GM21576 (cell line): Measurements from ENCODE around the gene PWWP2B.

Source experiments
- ATAC-seq: cut with Tn5 transposase; IDR thresholded peaks from one replicate; pipeline ENCODE4 v1.9.1; 2021; ENCODE audit warnings: mild to moderate bottlenecking, moderate library complexity; ENCODE audit not compliant: unreplicated experiment

Gene PWWP2B

GRCh38 chr10:132392811-132393694 lies 3.9 kb upstream of the PWWP2B start:
- ATAC-seq: no peak

GRCh38 chr10:132393695-132394181 lies 3.3 kb upstream of the PWWP2B start:
- no peak for ATAC-seq

- no peak for ATAC-seq
Observed at GRCh38 chr10:132394201-132394811, 2.7 kb upstream of the PWWP2B start.

- no peak for ATAC-seq
Observed at GRCh38 chr10:132394936-132395703, 1.9 kb upstream of the PWWP2B start.

- ATAC-seq: peak; percentile 12
Observed at GRCh38 chr10:132395704-132396493, 1.1 kb upstream of the PWWP2B start.

DNA sequence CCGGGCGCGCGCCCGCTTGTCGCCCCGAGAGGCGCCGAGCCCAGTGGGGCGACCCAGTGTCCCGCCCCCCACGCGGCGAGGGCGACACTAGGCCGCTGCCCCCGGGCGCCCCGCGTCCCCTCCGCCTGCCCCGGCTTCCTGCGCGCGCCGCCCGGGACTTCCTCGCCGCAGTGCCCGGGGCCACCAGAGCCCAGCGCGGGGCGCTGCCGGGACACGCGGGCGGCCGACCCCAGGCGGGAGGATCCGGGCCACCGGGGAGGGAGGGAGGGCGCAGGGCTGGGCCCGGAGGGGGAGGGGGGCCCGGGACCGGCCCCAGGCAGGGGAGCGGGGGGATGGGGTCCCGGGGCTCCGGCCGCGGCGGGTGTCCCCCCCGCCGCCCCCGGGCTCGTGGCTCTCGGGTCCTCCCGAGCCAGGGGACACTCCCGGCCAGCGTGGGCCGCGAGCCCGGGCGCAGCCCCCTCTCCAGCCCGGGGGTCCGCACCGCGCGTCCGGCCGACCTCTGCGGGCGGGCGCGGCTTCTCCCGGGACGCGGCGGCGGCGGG lies 435 bp upstream of the PWWP2B start:
- peak; percentile 51 for ATAC-seq

- peak; percentile 25 for ATAC-seq
Observed at GRCh38 chr10:132397671-132398565, 918 bp downstream of the PWWP2B start.

DNA sequence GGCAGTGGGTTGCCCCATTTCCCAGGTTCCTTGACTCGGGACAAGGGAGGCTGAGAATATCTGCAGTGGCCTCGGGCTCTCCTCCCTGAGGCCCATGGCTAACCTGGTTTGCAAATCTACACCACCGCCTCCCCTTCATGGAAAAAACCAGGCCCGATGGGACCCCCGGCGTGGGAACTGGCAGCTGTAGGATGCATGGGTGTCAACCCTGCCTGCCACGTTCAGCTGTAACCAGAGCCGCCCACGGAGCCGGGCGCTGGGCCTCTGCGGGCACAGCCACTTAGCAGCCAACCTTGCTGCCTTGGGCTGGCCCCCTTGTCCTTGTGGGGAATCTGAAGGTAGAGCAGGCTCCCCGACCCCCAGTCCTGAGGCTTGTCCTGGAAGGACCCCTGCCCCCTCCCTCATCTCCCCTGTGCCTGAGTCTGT lies 1.6 kb downstream of the PWWP2B start:
- ATAC-seq: no peak

DNA sequence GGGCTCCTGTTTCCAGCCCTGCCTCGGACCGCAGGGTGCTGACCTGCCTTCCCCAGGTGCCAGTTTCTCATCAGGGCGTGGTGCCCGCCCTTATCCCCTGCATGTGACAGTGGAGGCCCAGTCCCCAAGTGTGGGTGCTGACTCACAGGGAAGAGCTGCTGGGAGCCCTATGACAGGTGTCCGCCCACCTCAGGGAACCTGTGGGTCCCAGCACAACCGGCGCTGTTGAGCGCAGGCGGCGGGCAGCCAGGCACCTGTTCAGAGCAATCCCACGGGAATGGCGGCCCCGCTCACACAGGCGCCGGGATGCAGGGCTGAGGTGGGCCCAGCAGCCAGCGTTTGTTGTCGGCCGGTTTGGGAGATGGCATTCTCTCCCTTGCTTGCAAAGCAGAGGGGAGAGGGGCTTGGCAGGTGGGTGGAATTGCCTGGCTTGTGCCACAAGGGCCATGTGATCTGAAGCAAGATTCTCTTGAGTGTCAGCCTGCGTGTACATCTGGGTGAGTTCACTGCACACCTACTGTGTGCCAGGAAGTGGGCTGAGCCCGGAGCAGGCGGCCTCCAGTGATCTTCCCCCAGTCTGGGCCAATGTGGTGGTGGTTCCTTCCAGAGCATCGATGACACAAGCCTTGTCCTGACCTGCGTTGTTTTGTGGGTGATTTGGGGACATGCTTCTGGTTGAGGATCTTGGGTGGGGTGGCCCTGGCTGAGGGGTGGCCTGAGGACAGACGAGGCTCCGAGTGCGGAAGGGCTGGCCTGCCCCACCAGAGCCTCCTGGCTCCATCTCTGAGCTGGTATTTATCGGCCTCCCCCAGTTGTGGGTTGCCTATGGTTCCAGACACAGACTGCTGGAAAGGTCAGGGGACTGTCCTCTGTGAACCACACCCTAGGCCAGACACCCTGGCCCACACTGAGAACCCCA lies 2.4 kb downstream of the PWWP2B start:
- no peak for ATAC-seq

GRCh38 chr10:132400041-132400546 lies 3.1 kb downstream of the PWWP2B start:
- no peak for ATAC-seq

- no peak for ATAC-seq
Observed at GRCh38 chr10:132400547-132401151, 3.6 kb downstream of the PWWP2B start.

GRCh38 chr10:132401401-132402118 lies 4.6 kb downstream of the PWWP2B start:
- ATAC-seq: no peak

DNA sequence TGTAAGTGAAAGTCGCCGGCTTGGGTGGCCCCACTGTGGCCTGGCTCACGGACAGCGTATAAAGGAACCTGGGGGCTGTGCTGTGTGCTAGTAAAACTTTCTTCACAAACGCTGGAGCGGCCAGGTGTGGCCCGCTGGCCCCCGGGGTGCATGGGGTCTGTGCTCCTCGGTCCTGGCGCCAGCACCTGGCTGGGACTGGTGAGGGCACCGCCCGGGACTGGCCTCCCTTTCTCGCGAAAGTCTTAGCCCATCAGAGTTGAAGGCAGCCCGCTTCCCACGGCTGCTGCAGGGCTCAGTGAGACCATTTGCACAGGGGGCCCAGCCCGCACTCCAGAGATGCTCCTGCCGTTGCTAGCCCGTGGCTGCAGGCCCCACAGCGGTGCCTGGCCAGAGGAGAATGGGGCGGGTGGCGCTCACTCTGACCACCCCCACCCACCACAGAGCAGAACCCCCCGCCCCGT lies 5.8 kb downstream of the PWWP2B start:
- no peak for ATAC-seq

DNA sequence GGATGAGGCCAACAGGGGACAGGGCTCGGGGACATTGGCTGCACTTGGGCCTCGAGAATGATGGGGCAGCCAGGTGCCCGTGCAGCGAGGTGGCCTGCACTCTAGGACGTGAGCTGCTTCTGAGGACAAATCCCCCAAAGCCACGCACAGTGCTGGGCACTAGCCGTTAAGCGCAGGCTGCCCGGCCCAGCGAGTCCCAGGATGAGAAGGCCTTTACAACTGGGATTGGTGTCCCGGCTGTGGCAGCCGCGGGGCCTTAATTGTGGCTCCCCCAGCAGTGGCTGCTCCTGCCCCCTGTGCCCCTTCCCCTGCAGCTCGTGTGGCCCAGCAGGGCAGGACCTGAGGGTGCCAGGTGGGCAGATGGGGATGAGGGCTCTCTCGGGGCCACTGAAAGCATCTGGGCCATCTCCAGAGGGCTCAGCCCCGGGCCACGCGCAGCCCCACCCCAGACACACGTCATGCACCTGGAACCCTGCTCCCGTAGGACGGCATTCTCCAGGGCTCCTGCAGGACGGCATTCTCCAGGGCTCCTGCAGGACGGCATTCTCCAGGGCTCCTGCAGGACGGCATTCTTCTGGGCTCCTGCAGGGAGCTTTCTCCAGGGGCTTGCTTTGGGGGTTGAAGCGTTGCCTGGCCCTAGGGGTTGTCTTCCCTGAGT lies 6.6 kb downstream of the PWWP2B start:
- ATAC-seq: no peak

GRCh38 chr10:132404169-132404880 lies 7.3 kb downstream of the PWWP2B start:
- no peak for ATAC-seq
